Endothelial cell of umbilical vein (primary cell): Measurements from ENCODE around the gene ABI3BP. TPM values are rescaled to one million over a fixed set of nuclear protein-coding genes. Genes with fewer than 3 reads are reported as not detected.

ENCODE experiments used
- BruUV-seq: library from RNA; stranded (reverse); fragments of 400-500 nt; replicated peaks from 2 replicates; lab custom pipeline; 2021; lab: Mats Ljungman, UMichigan
- CTCF ChIA-PET: fragments of 300-600, 350-600 bp; sonication (Branson Sonifier 250); formaldehyde crosslinking; loops from one replicate; lab custom pipeline; 2021; ENCODE audit warnings: antibody characterized with exemption, inconsistent platforms; lab: Charles Lee
- POLR2A ChIA-PET: fragments of 300-600, 350-600 bp; sonication (Branson Sonifier 250); formaldehyde crosslinking; loops from one replicate; lab custom pipeline; 2021; ENCODE audit warnings: antibody characterized with exemption, inconsistent platforms; lab: Charles Lee
- DNase-seq: peaks from one replicate; pipeline ENCODE4 v3.0.0-alpha.2; 2011; ENCODE audit warnings: low read depth, low spot score
- FAIRE-seq: peaks from 2 replicates; lab custom pipeline; 2011; peaks lifted over from hg19 to GRCh38; lab: Jason Lieb, UNC
- H2AFZ ChIP-seq: 2 replicates; pipeline ENCODE4 v1.6.0; 2012; ENCODE audit warnings: low read depth, low read length, control low read depth, inconsistent platforms
- H3K27ac ChIP-seq: 2 replicates; pipeline ENCODE4 v1.5.1; 2011; ENCODE audit warnings: low read depth, mild to moderate bottlenecking, control low read depth, low read length, moderate library complexity; ENCODE audit not compliant: insufficient read depth
- H3K27me3 ChIP-seq, 2 experiments: 2 replicates each; pipeline versions ENCODE4 v1.6.0 to v1.6.1; 2011; ENCODE audit warnings: low read length in 2 of 2, mixed read lengths in 1 of 2; ENCODE audit not compliant: control insufficient read depth in 2 of 2, insufficient read depth in 2 of 2
- H3K36me3 ChIP-seq, 2 experiments: 2 replicates in 1 of 2; 3 replicates in 1 of 2; pipeline ENCODE4 v1.5.1; 2011; ENCODE audit warnings: low read length in 2 of 2, mild to moderate bottlenecking in 1 of 2, moderate library complexity in 1 of 2; ENCODE audit not compliant: control insufficient read depth in 2 of 2, insufficient read depth in 2 of 2; ENCODE audit errors: extremely low read depth in 1 of 2
- H3K4me1 ChIP-seq: 3 replicates; pipeline ENCODE4 v1.5.1; 2011; ENCODE audit warnings: mild to moderate bottlenecking, low read length; ENCODE audit not compliant: control insufficient read depth, insufficient read depth; ENCODE audit errors: extremely low read depth
- H3K4me2 ChIP-seq: 2 replicates; pipeline ENCODE4 v1.6.1; 2011; ENCODE audit warnings: low read length, control low read depth, mixed read lengths; ENCODE audit not compliant: insufficient read depth
- H3K4me3 ChIP-seq, 3 experiments: fragments of 200-600 bp in 1 of 3; sonication (generic), shearing (Covaris generic) in 1 of 3; replicated peaks in 1 of 3; 2 replicates each; pipeline ENCODE4 v1.5.1; 2011 to 2016; ENCODE audit warnings: control low read depth in 3 of 3, low read length in 3 of 3, mild to moderate bottlenecking in 2 of 3, inconsistent platforms in 1 of 3, low read depth in 1 of 3, moderate library complexity in 1 of 3; ENCODE audit not compliant: insufficient read depth in 1 of 3
- H3K79me2 ChIP-seq: 2 replicates; pipeline ENCODE4 v1.6.0; 2012; ENCODE audit warnings: low read length, inconsistent platforms; ENCODE audit not compliant: control insufficient read depth, insufficient read depth
- H3K9ac ChIP-seq: replicated peaks from 2 replicates; pipeline ENCODE3; 2011; ENCODE audit warnings: low read length, control low read depth; ENCODE audit not compliant: insufficient read depth; ENCODE audit errors: extremely low read depth
- H3K9me1 ChIP-seq: replicated peaks from 3 replicates; pipeline ENCODE4 v1.6.0; 2011; ENCODE audit warnings: mild to moderate bottlenecking, low read length; ENCODE audit not compliant: control insufficient read depth, insufficient read depth; ENCODE audit errors: extremely low read depth
- H3K9me3 ChIP-seq: replicated peaks from 2 replicates; pipeline ENCODE4 v1.5.1; 2012; ENCODE audit warnings: low read length, inconsistent platforms; ENCODE audit not compliant: control insufficient read depth, insufficient read depth
- H4K20me1 ChIP-seq: replicated peaks from 2 replicates; pipeline ENCODE3; 2011; ENCODE audit warnings: mild to moderate bottlenecking, low read length; ENCODE audit not compliant: control insufficient read depth, insufficient read depth; ENCODE audit errors: extremely low read depth
- EZH2 ChIP-seq: IDR thresholded peaks from 2 replicates; pipeline ENCODE4 v1.6.1; 2012; ENCODE audit warnings: borderline replicate concordance, low read depth, mild to moderate bottlenecking, moderate library complexity, low read length, inconsistent platforms; ENCODE audit not compliant: severe bottlenecking
- FOS ChIP-seq: IDR thresholded peaks from 2 replicates; pipeline ENCODE4 v1.6.1; 2011; ENCODE audit warnings: mild to moderate bottlenecking, low read length, moderate library complexity, borderline replicate concordance; ENCODE audit not compliant: insufficient read depth
- GATA2 ChIP-seq: IDR thresholded peaks from 2 replicates; pipeline ENCODE4 v1.7.0; 2011; ENCODE audit warnings: low read depth, mild to moderate bottlenecking, moderate library complexity, mixed read lengths, low read length; ENCODE audit not compliant: insufficient read length, insufficient read depth
- JUN ChIP-seq: IDR thresholded peaks from 2 replicates; pipeline ENCODE4 v1.6.1; 2011; ENCODE audit warnings: borderline replicate concordance, low read depth; ENCODE audit not compliant: insufficient read length, insufficient read depth
- MYC ChIP-seq: IDR thresholded peaks from one replicate; pipeline ENCODE4 v1.6.1; 2011; ENCODE audit warnings: mild to moderate bottlenecking, low read depth, low read length
- POLR2A ChIP-seq: IDR thresholded peaks from 2 replicates; pipeline ENCODE4 v1.6.1; 2012; ENCODE audit warnings: low read depth, mild to moderate bottlenecking, control low read depth, low read length
- POLR2AphosphoS5 ChIP-seq: IDR thresholded peaks from 2 replicates; pipeline ENCODE4 v1.6.1; 2012; ENCODE audit warnings: low read depth, mild to moderate bottlenecking, control low read depth, low read length, moderate library complexity; ENCODE audit not compliant: insufficient read depth
- dilution Hi-C: fragments of 300-500 bp; cut with MboI; formaldehyde crosslinking; loops from one replicate; pipeline ENCODE4 v1.15.0; 2019; ENCODE audit warnings: low sequenced_read_pairs; ENCODE audit not compliant: extremely low pct_ligation_motif_present
- intact Hi-C: fragments of 100-400 bp; cut with micrococcal nuclease; formaldehyde crosslinking; loops from one replicate; pipeline ENCODE4 v1.10.0; 2022
- polyA plus RNA-seq, 4 experiments: library from polyadenylated mRNA; depleted of rRNA in 3 of 4; stranded (reverse) in 3 of 4; unstranded in 1 of 4; fragments of >200 nt; gene quantifications; 2 replicates each; pipeline versions ENCODE4 v1.2.1 to v1.2.3, GENCODE V29; 2011 to 2012; ENCODE audit warnings: missing spikeins in 1 of 4
- total RNA-seq: library from RNA; stranded (reverse); gene quantifications from 2 replicates; pipeline ENCODE4 v1.2.3, GENCODE V29; 2021
- TF ChIP-seq, protein P1 (sequence below): IDR thresholded peaks from 2 replicates; pipeline ENCODE4 v1.6.1; 2011; ENCODE audit not compliant: insufficient read depth, insufficient read length
- TF ChIP-seq, protein P2 (sequence below), 2 donors: IDR thresholded peaks; 1 replicate in 1 of 2; 2 replicates in 1 of 2; pipeline ENCODE4 v1.5.1; 2011; ENCODE audit warnings: low read length in 2 of 2, mild to moderate bottlenecking in 2 of 2, moderate library complexity in 2 of 2, control low read depth in 1 of 2, inconsistent platforms in 1 of 2, low read depth in 1 of 2; ENCODE audit not compliant: insufficient read depth in 1 of 2; ENCODE audit errors: extremely low read depth in 1 of 2

ABI3BP gene
- total and polyA plus RNA-seq, 2 donors (not counting 3 experiments of a cell fraction or from before 2014, with no cell fraction given): 78.1 to 106 TPM

DNA sequence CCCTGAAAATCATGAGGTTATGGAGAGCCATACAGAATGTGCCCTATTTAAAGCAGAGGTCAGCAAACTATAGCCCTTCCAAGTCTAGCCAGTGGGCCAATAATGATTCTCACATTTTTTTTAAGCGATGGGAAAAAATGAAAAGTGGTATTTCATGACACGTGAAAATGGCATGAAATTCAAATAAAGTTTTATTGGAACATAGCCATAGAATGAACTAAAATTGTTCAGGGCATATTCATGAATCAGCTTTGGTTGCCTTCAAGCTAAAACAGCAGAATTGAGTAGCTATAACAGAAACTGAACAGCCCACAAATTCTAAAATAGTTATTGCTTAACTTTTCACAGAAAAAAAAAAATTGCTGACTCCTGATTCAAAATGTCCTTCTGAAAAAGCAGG, 179.4 kb downstream of the ABI3BP start:
- Histone ChIP-seq H4K20me1 (no peaks in the 10 kb centered on the region), H3K36me3 (no peaks in the 10 kb centered on the region), H3K4me1 (no peaks in the 10 kb centered on the region), H3K9ac (no peak overlapping the region), H3K27me3 (no peaks in the 10 kb centered on the region), H2AFZ (no peak overlapping the region), H3K9me1 (no peaks in the 10 kb centered on the region), H3K79me2 (no peaks in the 10 kb centered on the region), H3K27ac (no peak overlapping the region), H3K9me3 (no peaks in the 10 kb centered on the region), H3K4me2 (no peak overlapping the region), H3K4me3 (no peak overlapping the region)
- DNase-seq (no peak), FAIRE-seq (no peak)
- dilution Hi-C loops (no loop called here), intact Hi-C loops (no loop called here)
- POLR2A ChIA-PET: no interaction called here
- CTCF ChIA-PET: interaction anchor here (1.0 to 1.7 kb wide), 3 partner anchors 8 to 382 kb away, joined by 3 read pairs; no protein-coding TSS in a partner anchor
- BruUV-seq: no TSS peak
- TF ChIP-seq POLR2A (no peak), GATA2 (no peak), JUN (no peak), MYC (no peak), EZH2 (no peak), POLR2AphosphoS5 (no peak), FOS (no peak)
- TF ChIP-seq, protein P1, sequence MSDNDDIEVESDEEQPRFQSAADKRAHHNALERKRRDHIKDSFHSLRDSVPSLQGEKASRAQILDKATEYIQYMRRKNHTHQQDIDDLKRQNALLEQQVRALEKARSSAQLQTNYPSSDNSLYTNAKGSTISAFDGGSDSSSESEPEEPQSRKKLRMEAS: no peak
- TF ChIP-seq, protein P2, sequence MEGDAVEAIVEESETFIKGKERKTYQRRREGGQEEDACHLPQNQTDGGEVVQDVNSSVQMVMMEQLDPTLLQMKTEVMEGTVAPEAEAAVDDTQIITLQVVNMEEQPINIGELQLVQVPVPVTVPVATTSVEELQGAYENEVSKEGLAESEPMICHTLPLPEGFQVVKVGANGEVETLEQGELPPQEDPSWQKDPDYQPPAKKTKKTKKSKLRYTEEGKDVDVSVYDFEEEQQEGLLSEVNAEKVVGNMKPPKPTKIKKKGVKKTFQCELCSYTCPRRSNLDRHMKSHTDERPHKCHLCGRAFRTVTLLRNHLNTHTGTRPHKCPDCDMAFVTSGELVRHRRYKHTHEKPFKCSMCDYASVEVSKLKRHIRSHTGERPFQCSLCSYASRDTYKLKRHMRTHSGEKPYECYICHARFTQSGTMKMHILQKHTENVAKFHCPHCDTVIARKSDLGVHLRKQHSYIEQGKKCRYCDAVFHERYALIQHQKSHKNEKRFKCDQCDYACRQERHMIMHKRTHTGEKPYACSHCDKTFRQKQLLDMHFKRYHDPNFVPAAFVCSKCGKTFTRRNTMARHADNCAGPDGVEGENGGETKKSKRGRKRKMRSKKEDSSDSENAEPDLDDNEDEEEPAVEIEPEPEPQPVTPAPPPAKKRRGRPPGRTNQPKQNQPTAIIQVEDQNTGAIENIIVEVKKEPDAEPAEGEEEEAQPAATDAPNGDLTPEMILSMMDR (IDR thresholded peaks at IDR 0.05; ENCODE audit: extremely low read depth in 1 of 2, insufficient read depth in 1 of 2, low read depth in 1 of 2, low read length in 2 of 2): no peak
